Gastrocnemius medialis (tissue), 4 donors: ENCODE measurements around the gene SLC5A6.
"Not testable (repeated sequence)": the region's sequence is repeated elsewhere in the genome, so short reads cannot be mapped to it uniquely, and the experiment has no call there.

ENCODE experiments used
- CTCF ChIP-seq, 5 experiments: fragments of 450-650 bp in 3 of 5; fragments of 200-600 bp in 2 of 5; sonication (generic) in 2 of 5; IDR thresholded peaks in 4 of 5; conservative IDR thresholded peaks in 1 of 5; 1 replicate in 4 of 5; 2 replicates in 1 of 5; pipeline ENCODE4 v1.5.1; 2016 to 2019; ENCODE audit warnings: antibody characterized with exemption in 5 of 5, mild to moderate bottlenecking in 3 of 5, moderate library complexity in 3 of 5
- POLR2A ChIP-seq, 2 donors: fragments of 450-650 bp; IDR thresholded peaks; one replicate each; pipeline ENCODE4 v1.6.1; 2017; ENCODE audit warnings: antibody characterized with exemption in 2 of 2, mild to moderate bottlenecking in 2 of 2, moderate library complexity in 2 of 2

- not testable (repeated sequence) for TF ChIP-seq CTCF (IDR thresholded peaks at IDR 0.05 in 4 of 5, conservative IDR thresholded peaks at IDR 0.05 in 1 of 5); POLR2A (IDR thresholded peaks at IDR 0.05)
Measured at GRCh38 chr2:27175781-27176180, 36.3 kb downstream of the SLC5A6 start.
